Fibroblast of skin of left quadriceps (primary cell): ENCODE results near the gene AQP1.

Source experiments
- DNase-seq, 2 experiments: peaks; one replicate each; pipeline ENCODE4 v3.0.0-alpha.2; 2013; ENCODE audit warnings: low read depth in 2 of 2

AQP1 gene

DNA sequence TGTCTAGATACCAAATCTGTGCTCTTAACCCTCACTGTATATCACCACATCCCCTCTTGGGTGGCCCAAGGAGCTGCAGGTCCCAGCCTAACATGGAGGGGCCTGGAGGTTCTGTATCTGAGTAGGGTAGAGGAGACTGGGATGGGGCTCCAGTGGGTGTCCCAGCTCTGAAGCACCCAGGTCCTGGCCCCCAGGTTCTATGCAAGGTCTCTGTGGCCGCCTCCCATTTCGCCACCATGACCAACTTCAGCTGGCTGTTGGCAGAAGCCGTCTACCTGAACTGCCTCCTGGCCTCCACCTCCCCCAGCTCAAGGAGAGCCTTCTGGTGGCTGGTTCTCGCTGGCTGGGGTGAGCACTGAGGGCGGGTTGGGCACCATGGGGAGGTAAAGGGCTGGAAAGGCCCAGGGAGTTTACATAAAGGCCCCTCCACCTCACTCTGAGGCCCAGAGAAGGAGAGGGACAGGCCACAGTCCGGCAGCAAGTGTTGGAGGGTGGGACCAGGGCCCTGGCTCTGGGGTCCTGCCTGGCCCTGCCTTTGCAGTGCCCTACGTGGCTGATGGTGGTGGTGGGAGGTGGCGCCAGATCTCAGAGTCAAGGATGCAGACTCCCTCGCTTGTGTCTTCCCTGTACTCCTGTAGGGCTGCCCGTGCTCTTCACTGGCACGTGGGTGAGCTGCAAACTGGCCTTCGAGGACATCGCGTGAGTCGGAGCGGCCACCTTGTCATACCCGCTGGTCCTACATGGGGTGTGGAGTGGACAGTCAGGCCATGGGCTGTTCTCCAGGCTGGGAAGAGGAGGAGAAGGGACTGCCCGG, 62.3 kb downstream of the AQP1 start:
- DNase-seq = no peak

DNA sequence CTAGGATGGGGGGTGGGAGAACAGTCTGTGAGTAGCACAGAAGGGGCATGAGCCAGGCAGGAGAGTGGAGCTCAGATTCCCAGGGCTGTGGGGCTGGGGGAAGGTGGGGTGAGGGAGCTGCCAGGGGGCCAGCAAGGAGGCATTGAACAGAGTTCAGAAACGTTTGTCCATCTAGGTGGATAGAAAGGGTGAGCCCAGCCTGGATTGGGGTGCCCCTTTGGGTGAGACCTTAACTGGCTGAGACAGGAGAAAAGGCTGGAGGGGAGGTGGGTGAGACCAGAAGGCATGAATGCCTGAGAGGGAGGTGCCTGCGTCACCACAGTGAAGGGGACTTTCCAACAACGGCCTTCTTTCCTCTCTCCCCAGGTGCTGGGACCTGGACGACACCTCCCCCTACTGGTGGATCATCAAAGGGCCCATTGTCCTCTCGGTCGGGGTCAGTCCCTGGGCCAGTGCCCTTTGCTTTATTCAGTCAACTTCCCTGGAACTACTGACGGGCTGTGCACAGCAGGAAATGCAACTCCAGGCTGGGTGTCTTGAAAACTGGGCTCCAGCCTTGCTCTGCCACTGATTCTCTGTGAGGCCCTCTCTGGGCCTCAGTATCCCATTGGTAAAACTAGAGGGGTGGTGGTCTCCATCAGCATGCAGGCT, 63.1 kb downstream of the AQP1 start:
- no peak for DNase-seq
